Activated naive CD4-positive, alpha-beta T cell (primary cell): ENCODE data around the gene NCOA7.

Experiments used
- DNase-seq, 4 experiments: peaks; one replicate each; lab custom pipeline; 2025; lab: John Stamatoyannopoulos, UW

The NCOA7 gene

GRCh38 chr6:125812394-125813292 is 21.9 kb downstream of the NCOA7 start:
- no peak for DNase-seq

DNA sequence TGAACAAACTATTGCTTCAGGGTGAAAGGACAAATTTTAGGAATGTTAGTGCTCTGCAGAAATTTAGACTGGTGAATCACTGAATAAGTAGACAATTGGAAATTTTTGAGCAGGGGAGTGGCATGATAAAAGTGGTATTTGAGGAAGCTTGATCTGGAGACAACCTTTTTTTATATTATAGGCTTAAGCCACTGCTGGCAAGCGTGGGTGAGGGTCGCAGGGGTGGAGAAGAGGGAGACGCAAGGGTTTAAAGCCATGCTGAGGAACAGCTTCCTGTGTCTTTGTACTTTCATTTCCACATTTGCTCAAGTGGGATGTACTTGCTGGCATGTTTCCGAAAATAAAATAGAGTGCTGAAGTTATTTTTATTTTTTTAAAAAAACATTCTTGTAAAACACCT is 23.7 kb downstream of the NCOA7 start:
- DNase-seq: no peak

DNA sequence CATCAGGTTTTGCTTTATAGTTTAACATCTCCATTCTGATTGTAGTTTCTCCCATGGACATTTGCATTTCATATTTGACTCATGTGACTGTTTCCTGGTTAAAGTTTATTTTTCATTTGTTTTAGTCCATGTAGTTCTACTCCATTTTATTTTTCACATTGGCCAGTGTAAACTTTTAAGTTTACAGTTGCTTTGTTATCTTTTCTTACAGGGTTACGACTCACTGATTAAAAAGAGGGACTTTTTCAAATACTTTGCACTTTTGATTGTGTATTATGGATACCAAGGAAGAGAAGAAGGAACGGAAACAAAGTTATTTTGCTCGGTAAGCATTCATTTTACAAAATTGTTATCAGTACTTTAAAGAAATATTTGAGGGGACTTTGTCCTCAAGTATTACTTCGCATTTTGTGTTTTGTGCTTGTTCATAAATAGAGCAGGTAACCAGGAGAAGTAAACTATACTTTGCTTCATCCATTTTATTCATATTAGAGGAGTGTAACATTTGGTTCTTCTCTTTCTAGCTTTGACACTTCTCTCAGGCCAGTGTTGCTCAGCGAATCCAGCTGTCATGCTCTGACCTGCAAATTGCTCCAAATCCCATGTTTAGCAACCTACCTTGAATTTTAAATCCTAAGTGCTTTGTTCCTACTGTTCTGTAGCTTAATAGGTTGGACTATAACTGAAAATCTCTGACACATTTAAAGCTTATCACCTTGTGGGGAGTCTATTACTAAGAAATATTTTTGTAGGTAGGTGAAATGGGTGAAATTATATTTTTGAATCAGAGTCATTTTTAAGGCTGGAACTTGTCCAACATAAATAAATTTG is 24.5 kb downstream of the NCOA7 start:
- no peak for DNase-seq

DNA sequence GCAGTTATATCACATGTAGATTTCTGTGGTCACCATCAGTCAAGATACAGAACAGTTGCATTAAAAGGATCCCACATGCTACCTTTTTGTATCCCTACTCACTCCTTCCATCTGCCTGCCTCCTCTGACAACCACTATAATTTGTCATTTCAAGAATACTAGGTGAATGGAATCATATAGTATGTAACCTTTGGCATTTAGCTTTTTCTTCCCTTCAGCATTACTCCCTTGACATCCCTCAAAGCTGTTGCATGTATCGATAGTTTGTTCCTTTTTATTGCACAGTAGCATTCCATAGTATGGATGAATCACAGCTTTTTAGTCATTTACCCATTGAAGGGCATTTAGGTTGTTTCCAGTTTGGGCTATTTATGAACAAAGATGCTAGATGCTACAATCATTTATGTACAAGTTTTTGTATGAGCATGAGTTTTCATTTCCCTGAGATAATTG is 26.1 kb downstream of the NCOA7 start:
- DNase-seq: no peak

- DNase-seq: no peak
Measured at GRCh38 chr6:125818225-125818657, 27.5 kb downstream of the NCOA7 start.

DNA sequence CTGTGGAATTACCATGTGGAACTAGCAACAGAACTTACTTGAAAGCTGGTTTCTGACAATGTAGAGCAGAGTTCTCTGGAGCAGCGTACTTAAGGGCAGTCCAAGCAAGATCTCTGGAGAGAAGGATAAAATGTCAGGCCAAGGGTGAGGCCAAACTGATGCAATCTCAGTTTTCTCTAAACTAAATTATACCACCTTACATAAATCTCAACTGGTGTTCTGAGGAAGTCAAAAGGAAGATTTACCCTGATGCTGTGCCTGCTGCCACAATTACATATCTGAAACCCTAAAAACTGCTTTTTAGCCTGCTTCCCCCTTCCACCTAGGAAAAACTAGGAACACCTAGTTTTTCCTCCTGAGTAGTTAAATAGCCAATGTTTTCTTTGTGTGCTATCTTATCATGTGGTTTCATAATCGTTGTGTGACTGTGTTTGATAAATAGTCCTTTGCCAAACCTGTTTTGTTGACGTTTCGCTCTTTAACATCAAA is 28.1 kb downstream of the NCOA7 start:
- DNase-seq: no peak

DNA sequence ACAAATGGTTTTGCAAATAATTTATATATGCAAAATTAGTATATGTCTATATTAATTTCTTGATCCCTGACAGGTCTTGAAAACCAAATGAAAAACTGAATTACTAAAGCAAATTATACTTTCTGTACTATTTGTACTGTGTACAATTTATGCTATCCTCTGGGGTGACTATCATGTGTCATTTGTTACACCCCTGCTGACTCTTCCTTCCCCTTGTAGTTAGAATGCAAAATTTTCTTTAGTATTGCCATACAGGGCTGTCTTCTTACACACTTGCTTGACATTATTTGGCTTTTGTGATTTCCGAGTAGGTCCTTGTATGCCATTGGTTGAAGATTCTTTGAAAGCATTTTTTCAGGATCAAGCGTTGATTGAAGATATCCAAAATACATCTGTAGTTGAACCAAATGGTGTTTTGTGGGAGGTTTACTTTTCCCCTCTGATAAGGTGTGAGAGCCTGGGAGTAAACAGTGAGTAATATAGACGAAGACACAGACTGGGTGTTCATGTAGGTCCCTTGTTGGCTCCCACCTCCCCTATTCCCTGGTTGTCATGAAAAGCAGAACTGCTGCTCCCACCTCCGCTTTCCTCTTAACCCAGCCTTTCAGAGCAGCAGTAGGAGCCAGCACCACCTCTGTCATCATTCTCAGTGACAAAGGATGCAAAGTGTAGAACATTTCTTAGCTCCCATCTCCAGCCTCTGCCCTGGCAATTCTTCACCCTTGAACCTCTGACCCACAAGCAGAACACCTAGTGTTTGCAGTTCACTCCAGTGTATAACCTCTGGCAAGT is 29.0 kb downstream of the NCOA7 start:
- no peak for DNase-seq

DNA sequence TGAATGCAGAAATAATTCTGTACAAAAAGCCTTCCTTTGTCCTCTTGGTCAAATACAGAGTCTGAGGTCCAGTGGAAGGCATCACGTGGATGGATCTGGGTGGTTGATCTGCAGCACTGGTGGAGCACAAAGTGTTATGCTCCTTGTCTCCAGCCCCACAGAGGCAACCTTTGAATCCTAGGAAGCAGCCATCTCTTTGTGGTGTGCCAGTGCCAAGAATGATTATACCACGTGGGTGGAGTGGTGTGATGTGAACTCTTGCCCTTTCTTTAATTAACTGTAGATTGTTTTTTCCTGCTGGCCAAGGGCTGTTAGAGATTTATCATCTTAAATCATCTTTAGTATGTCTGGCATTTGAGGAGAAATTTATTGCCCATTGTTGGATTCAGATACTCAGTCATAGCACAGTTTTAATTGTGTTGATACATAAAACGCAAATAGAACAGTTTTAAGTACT is 31.1 kb downstream of the NCOA7 start:
- DNase-seq: no peak

DNA sequence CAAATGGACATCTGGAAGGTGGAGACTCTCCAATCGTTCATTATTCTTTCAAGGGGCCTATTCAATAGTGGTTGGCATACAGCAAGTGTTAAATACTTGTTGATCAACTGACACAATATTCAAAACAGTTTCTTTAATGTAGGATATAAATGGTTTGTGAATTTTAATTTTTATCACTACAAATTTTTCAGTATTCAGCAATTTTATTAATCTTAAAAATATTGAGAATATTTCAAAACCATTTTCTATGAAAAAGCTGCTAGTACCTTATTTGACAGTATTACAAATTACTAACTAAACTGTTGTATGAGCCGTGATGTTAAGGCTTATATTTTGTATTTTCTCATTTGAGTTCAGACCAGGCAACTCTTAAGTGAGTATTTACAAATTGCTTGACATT is 32.4 kb downstream of the NCOA7 start:
- no peak for DNase-seq

DNA sequence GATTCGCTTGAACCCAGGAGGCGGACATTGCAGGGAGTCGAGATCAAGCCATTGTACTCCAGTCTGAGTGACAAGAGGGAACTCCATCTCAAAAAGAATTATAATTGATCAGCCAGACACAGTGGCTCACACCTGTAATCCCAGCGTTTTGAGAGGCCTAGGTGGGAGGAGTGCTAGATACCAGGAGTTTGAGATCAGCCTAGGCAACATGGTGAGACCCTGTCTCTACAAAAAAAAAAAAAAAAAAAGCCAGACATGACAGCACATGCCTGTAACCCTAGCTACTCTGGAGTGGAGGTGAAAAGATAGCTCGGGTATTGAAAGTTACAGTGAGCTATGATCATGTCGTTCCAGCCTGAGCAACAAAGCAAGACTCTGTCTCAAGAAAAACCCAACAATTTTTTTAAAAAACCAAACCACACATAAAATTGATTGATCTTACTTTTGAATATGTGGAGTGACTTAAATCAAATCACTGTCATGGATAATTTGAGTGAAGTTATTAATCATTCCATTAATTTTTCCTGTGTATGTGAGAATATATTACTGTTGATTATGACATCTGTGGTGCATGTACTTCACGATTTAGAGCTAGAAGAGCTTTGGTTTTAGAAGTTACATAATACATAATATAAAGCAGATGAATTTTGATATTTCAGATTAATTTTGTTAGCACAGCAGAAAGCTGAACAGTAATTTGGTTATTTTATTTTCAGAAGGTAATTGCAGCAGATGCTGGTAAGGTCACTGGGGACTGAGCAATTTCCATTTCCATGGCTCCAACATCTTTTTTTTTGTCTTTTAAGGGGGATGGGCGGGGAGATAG is 34.4 kb downstream of the NCOA7 start:
- DNase-seq: no peak

DNA sequence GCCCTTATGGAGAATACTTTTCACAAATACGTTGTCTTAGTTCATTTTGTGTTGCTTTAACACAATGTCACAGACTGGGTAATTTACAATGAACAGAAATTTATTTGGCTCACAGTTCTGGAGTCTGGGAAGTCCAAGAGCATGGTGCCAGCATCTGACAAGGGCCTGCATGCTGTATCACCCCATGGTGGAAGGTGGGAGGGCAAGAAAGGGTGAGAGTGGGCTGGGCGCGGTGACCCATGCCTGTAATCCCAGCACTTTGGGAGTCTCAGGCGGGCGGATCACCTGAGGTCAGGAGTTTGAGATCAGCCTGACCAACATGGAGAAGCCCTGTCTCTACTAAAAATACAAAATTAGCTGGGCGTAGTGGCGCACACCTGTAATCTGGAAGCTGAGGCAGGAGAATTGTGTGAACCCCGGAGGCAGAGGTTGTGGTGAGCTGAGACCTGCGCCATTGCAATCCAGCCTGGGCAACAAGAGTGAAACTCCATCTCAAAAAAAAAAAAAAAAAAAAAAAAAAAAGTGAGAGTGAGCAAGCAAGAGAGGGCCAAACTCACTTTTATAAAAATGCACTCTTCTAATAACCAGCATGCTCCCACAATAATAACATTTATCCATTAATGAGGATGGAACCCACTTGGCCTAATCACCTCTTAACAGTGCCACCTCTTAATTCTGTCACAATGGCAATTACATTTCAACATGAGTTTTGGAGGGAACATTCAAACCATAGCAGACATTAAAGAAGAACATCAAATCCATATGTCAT is 36.1 kb downstream of the NCOA7 start:
- no peak for DNase-seq

- no peak for DNase-seq
Measured at GRCh38 chr6:125827788-125828320, 37.1 kb downstream of the NCOA7 start.

- no peak for DNase-seq
Measured at GRCh38 chr6:125828476-125829039, 37.8 kb downstream of the NCOA7 start.

DNA sequence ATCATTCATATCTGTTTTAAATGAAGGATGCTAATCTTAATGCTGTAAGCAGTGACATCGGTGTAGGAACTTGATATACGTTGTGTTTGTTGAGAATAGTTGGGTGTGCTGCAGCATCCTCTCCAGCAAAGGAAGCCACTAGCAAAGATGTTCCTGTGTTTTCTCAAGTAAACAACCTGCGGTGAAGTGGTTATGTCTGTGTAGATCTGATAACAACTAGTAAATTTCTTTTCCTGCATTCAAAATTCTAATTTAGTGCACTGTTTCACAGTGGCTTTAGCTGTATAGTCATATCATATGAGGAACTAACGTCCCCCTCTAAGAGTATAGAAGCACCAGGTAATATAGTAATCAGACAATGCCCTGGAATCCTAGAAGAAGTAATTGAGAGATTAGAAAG is 38.7 kb downstream of the NCOA7 start:
- no peak for DNase-seq

DNA sequence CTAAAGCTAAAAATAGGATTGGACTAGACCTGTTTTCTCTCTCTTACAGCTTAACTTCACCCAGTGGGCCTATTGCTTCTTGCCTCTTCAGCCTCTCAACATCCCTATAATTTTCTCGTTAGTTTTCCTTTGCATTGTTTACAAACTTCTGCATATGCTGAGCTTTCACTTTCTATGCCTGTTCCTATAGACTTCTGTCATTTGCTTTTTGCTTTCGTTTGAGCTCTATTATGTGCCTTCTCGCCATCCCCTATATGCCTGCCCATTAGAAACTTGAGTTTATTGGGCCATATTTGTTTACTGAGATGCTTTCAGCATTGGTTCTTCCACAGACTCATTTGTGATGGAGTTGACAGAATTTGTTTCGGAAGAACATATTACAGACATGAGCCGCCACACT is 40.9 kb downstream of the NCOA7 start:
- DNase-seq: no peak

DNA sequence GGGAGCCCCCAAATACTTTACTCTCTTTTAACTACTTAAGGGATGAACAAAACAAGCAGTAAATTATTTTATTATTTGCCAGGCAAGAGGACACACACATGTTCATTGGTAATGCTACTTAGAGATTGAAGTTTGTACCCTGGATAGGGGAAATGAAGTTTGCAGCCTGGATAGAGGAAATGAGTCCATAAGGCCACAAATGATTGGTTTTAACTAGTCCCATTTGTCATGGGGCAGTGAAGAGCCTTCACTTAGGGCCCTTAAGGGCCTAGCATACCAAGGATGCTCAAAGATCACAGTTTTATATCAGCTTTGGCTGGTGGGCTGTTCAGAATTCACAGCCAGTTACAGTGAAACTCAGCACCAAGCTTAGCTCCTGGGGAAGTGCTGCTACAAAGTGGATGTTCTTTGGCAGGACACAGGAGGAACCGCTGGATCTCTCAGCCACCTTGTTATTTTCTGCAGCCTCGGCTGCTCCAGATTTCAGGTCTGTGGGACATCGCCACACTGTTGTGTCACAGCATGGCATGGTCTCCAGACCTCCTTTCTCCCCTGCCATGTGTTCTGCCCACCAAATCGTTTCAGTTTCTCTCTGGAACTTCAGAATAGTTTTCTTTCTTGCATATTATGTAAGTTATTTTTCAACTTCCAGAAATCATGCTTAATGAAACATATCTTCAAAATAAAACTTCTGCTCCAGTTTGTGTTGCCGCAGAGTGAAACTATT is 41.8 kb downstream of the NCOA7 start:
- DNase-seq: no peak

- DNase-seq: no peak
Measured at GRCh38 chr6:125834348-125834747, 43.6 kb downstream of the NCOA7 start.

DNA sequence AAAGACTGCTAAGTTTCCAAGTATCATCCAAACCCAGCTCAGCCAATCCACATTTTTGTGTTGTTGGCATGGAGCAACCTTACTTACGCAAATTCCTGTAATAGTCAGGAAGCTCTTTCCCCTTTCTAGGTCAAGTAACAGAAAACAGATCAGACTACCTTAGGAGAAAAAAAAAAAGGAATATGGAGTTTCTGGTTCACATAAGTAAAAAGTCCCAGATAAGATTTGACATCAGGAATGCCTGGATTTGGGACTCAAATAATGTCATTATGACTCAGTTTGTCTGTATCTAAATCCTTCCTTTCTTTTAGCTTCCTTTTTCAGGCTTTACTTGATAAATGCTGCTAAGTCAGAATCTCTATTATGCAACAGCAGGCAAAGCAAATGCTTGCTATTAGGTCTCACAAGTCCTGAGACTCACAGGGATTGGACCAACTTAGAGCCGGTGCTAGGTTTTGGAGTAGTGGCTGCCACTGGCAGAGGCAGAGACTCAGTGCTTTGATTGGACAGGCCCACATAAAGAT is 44.5 kb downstream of the NCOA7 start:
- no peak for DNase-seq

- no peak for DNase-seq
Measured at GRCh38 chr6:125836466-125836865, 45.7 kb downstream of the NCOA7 start.
